ENCODE data around the gene PMEPA1. TPM values are rescaled to one million over a fixed set of nuclear protein-coding genes. Genes with fewer than 3 reads are reported as not detected.

The PMEPA1 gene
- total RNA-seq, 2 experiments from 2014 or later = 15.7 to 18.0 TPM

DNA sequence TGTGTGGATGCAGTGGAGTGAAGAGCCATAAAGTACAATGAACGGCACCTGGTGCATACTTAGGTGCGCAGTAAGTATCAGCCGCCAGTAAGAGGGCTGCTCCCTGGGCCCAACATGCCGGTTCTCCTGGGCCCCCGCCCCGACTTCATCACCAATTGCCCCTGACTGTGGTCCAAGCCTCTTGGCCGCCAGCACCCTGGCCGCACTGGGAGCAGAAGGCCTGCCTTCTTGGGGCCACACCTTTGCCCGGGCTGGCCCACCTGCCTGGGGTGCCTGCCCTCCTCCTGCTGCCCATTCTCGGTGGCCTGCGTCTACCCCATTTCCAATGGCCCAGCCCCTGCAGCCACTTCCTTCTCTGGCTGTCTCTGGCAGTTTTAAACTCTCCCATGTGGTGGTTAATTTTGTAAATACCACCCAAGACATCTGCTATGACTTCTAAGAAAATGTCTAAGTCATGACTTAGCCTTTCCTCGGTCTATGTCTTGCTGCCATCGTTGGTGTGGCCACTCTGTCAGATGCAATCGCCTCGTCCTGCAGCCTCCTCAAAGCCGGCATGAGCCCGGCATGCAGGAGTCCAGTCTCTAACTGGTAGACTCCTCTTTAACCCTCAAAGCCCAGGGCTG is 36.8 kb downstream of the PMEPA1 start:
- ChIA-PET CTCF (no interaction called here), POLR2A (no interaction called here)
- Histone ChIP-seq H3K27ac (ENCODE audit: low read depth in 1 of 2, low read length in 2 of 2) (no peak overlapping the region), H3K9me3 (ENCODE audit: control insufficient read depth in 1 of 2, insufficient read depth in 1 of 2, low read length in 2 of 2) (no peaks in the 10 kb centered on the region), H3K36me3 (ENCODE audit: insufficient read depth, low read length) (no peaks in the 10 kb centered on the region), H3K4me1 (ENCODE audit: insufficient read depth, low read length) (peaks cover 9% of the 10 kb centered on the region), H3K27me3 (ENCODE audit: control insufficient read depth in 1 of 2, insufficient read depth in 2 of 2, low read length in 2 of 2) (no peaks in the 10 kb centered on the region), H3K4me3 (ENCODE audit: low read length) (no peak overlapping the region)
- intact Hi-C loops (cut with DNase I, micrococcal nuclease) = no loop called here
- ATAC-seq (ENCODE audit: poor library complexity) (no peak), DNase-seq (no peak)
- Mint-ChIP-seq H3K27ac (no peak overlapping the region), H3K4me1 (ENCODE audit: low read depth) (peaks cover 27% of the 10 kb centered on the region), H3K9me3 (no peaks in the 10 kb centered on the region), H3K4me3 (no peak overlapping the region), H3K27me3 (no peaks in the 10 kb centered on the region), H3K36me3 (ENCODE audit: low read depth) (no peaks in the 10 kb centered on the region)
- TF ChIP-seq, protein P1, sequence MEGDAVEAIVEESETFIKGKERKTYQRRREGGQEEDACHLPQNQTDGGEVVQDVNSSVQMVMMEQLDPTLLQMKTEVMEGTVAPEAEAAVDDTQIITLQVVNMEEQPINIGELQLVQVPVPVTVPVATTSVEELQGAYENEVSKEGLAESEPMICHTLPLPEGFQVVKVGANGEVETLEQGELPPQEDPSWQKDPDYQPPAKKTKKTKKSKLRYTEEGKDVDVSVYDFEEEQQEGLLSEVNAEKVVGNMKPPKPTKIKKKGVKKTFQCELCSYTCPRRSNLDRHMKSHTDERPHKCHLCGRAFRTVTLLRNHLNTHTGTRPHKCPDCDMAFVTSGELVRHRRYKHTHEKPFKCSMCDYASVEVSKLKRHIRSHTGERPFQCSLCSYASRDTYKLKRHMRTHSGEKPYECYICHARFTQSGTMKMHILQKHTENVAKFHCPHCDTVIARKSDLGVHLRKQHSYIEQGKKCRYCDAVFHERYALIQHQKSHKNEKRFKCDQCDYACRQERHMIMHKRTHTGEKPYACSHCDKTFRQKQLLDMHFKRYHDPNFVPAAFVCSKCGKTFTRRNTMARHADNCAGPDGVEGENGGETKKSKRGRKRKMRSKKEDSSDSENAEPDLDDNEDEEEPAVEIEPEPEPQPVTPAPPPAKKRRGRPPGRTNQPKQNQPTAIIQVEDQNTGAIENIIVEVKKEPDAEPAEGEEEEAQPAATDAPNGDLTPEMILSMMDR (IDR thresholded peaks at IDR 0.05) = no peak

DNA sequence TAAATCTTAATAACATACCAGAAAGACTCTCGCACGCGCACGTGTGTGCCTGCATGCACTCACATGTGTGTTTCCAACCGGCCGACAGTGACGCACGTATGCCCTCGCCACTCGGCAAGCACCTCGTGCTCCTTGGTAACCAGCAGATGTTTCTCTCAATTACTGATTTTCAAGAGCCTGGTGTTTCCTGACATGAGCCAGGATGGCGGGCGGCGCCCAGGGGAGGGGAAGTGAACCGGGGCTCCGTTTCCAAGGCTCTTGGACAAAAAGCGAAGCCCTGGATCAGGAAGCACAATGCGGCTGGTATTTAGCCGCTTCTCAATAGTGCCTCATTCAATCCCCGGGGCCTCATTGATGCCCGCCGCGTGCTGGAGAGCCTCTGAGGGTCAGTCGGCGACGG is 37.7 kb downstream of the PMEPA1 start:
- H3K36me3 Mint-ChIP-seq (ENCODE audit: low read depth) = no peaks in the 10 kb centered on the region
- H3K4me1 ChIP-seq (ENCODE audit: insufficient read depth, low read length) = peaks cover 9% of the 10 kb centered on the region
- CTCF ChIA-PET = no interaction called here
- ATAC-seq (ENCODE audit: poor library complexity) (peak; percentile 21), DNase-seq (peak in 2 of 14 experiments; percentile 31 to 41)
- H3K4me3 ChIP-seq (ENCODE audit: low read length) = no peak overlapping the region
- no peaks in the 10 kb centered on the region for H3K36me3 ChIP-seq (ENCODE audit: insufficient read depth, low read length)
- H3K27me3 Mint-ChIP-seq = no peaks in the 10 kb centered on the region
- H3K27me3 ChIP-seq (ENCODE audit: control insufficient read depth in 1 of 2, insufficient read depth in 2 of 2, low read length in 2 of 2) = no peaks in the 10 kb centered on the region
- no peak overlapping the region for H3K27ac Mint-ChIP-seq
- intact Hi-C loops (cut with DNase I, micrococcal nuclease) = no loop called here
- no peak overlapping the region for H3K27ac ChIP-seq (ENCODE audit: low read depth in 1 of 2, low read length in 2 of 2)
- TF ChIP-seq, protein P1 (IDR thresholded peaks at IDR 0.05) = no peak
- no peak overlapping the region for H3K4me3 Mint-ChIP-seq
- POLR2A ChIA-PET = no interaction called here
- H3K4me1 Mint-ChIP-seq (ENCODE audit: low read depth) = peaks cover 22% of the 10 kb centered on the region
- H3K9me3 Mint-ChIP-seq = no peaks in the 10 kb centered on the region
- no peaks in the 10 kb centered on the region for H3K9me3 ChIP-seq (ENCODE audit: control insufficient read depth in 1 of 2, insufficient read depth in 1 of 2, low read length in 2 of 2)

DNA sequence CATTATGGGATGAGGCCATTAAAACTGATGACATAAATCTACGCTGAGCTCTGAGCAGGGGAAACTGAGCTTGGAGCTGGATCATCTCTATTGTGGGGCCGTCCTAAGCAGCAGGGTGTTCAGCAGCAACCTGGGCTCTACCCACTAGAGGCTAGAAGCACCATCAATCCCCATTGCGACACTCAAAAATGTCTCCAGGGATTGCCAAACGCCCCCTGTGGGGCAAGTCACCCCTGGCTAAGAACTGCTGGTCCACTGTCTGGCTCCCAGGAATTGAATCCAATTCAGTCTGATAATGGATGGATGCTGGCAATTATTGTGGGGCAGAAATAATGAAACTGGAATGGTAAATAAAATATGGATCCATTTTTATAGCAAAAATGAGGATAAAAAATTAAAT is 38.2 kb downstream of the PMEPA1 start:
- no peaks in the 10 kb centered on the region for H3K27me3 ChIP-seq (ENCODE audit: control insufficient read depth in 1 of 2, insufficient read depth in 2 of 2, low read length in 2 of 2)
- intact Hi-C loops (cut with DNase I, micrococcal nuclease) = no loop called here
- H3K9me3 ChIP-seq (ENCODE audit: control insufficient read depth in 1 of 2, insufficient read depth in 1 of 2, low read length in 2 of 2) = no peaks in the 10 kb centered on the region
- TF ChIP-seq, protein P1 (IDR thresholded peaks at IDR 0.05) = no peak
- CTCF ChIA-PET = no interaction called here
- POLR2A ChIA-PET = no interaction called here
- no peaks in the 10 kb centered on the region for H3K36me3 ChIP-seq (ENCODE audit: insufficient read depth, low read length)
- H3K4me3 ChIP-seq (ENCODE audit: low read length) = no peak overlapping the region
- peaks cover 6% of the 10 kb centered on the region for H3K4me1 ChIP-seq (ENCODE audit: insufficient read depth, low read length)
- Mint-ChIP-seq H3K4me3 (no peak overlapping the region), H3K9me3 (no peaks in the 10 kb centered on the region), H3K36me3 (ENCODE audit: low read depth) (no peaks in the 10 kb centered on the region), H3K27me3 (no peaks in the 10 kb centered on the region), H3K4me1 (ENCODE audit: low read depth) (peaks cover 17% of the 10 kb centered on the region), H3K27ac (no peak overlapping the region)
- H3K27ac ChIP-seq (ENCODE audit: low read depth in 1 of 2, low read length in 2 of 2) = no peak overlapping the region
- no peak for DNase-seq
- ATAC-seq (ENCODE audit: poor library complexity) = no peak

Data from CD4-positive, alpha-beta T cell (primary cell).